T-helper 17 cell (primary cell): Measurements from ENCODE around the gene THAP11. TPM values are rescaled to one million over a fixed set of nuclear protein-coding genes. Genes with fewer than 3 reads are reported as not detected.
A peak's percentile ranks its signal among the peaks of the same experiment; 100 is the strongest.

Source experiments
- ATAC-seq: fragments of 150-1000 bp; cut with Tn5 transposase; 2 replicates; pipeline ENCODE4 v1.10.0; 2021; ENCODE audit warnings: mild to moderate bottlenecking, moderate library complexity
- DNase-seq, 3 donors: peaks; one replicate each; pipeline versions ENCODE4 v3.0.0 to v3.0.0-alpha.2; 2020 to 2021
- H3K9me3 ChIP-seq: one replicate; pipeline ENCODE4 v1.7.0; 2013; ENCODE audit warnings: low read length, mild to moderate bottlenecking; ENCODE audit not compliant: control insufficient read depth, poor library complexity, severe bottlenecking
- H3K27ac Mint-ChIP-seq: one replicate; pipeline ENCODE4 v1.8.0; 2022; ENCODE audit warnings: mild to moderate bottlenecking, moderate library complexity, mixed read lengths
- H3K27me3 Mint-ChIP-seq: one replicate; pipeline ENCODE4 v1.8.0; 2022; ENCODE audit warnings: mixed read lengths
- H3K36me3 Mint-ChIP-seq: one replicate; pipeline ENCODE4 v1.8.0; 2022; ENCODE audit warnings: low read depth, mixed read lengths
- H3K4me1 Mint-ChIP-seq: one replicate; pipeline ENCODE4 v1.8.0; 2022; ENCODE audit warnings: mild to moderate bottlenecking, mixed read lengths
- H3K4me3 Mint-ChIP-seq: one replicate; pipeline ENCODE4 v1.8.0; 2022; ENCODE audit warnings: mild to moderate bottlenecking, moderate library complexity, mixed read lengths
- total RNA-seq, 4 donors: library from RNA in 2 of 4; stranded (reverse) in 2 of 4; gene quantifications; one replicate each; pipeline ENCODE4 v1.2.3 and lab custom pipeline; 2022 to 2026

Gene THAP11
- total RNA-seq (10 to 100 TPM; 31.2 to 33.1 TPM), total RNA-seq (lab: John Stamatoyannopoulos, UW) (45.9 to 93.5 reads per million in 2 donors)

- DNase-seq: peak; percentile 84 to 93 (median 87)
- Mint-ChIP-seq H3K4me1 (peaks cover 33% of the 10 kb centered on the region), H3K27ac (peak within 1 kb of the TSS; percentile 95), H3K4me3 (peak within 1 kb of the TSS; percentile 92), H3K27me3 (no peaks in the 10 kb centered on the region), H3K36me3 (no peaks in the 10 kb centered on the region)
- ATAC-seq: peak; percentile 62
- H3K9me3 ChIP-seq: no peaks in the 10 kb centered on the region
These were observed at the start of gene THAP11 for GRCh38 chr16:67841816-67842508. Gene THAP11 (plus strand): TSS chr16:67842320. CDS start chr16:67842555, 235 bp downstream.

GRCh38 chr16:67796099-67796718 is 45.9 kb upstream of the THAP11 start:
- ATAC-seq (no peak), DNase-seq (no peak)
- no peaks in the 10 kb centered on the region for H3K27me3 Mint-ChIP-seq
- H3K27ac Mint-ChIP-seq: no peak overlapping the region
- H3K36me3 Mint-ChIP-seq: no peaks in the 10 kb centered on the region
- H3K4me1 Mint-ChIP-seq: peaks cover 35% of the 10 kb centered on the region
- no peaks in the 10 kb centered on the region for H3K9me3 ChIP-seq
- no peak overlapping the region for H3K4me3 Mint-ChIP-seq

GRCh38 chr16:67800338-67800926 is 41.7 kb upstream of the THAP11 start:
- no peak for ATAC-seq
- Mint-ChIP-seq H3K27ac (peak overlapping the region; percentile 37), H3K27me3 (no peaks in the 10 kb centered on the region), H3K36me3 (no peaks in the 10 kb centered on the region), H3K4me1 (peaks cover 61% of the 10 kb centered on the region), H3K4me3 (no peak overlapping the region)
- DNase-seq: no peak
- no peaks in the 10 kb centered on the region for H3K9me3 ChIP-seq

- ATAC-seq (no peak), DNase-seq (no peak)
- no peaks in the 10 kb centered on the region for H3K36me3 Mint-ChIP-seq
- peak overlapping the region; percentile 37 for H3K27ac Mint-ChIP-seq
- no peaks in the 10 kb centered on the region for H3K27me3 Mint-ChIP-seq
- peaks cover 62% of the 10 kb centered on the region for H3K4me1 Mint-ChIP-seq
- peak overlapping the region; percentile 74 for H3K4me3 Mint-ChIP-seq
- H3K9me3 ChIP-seq: no peaks in the 10 kb centered on the region
These were observed 40.9 kb upstream of the THAP11 start for GRCh38 chr16:67801241-67801640.

GRCh38 chr16:67801883-67802282 is 40.2 kb upstream of the THAP11 start:
- H3K9me3 ChIP-seq: no peaks in the 10 kb centered on the region
- peak overlapping the region; percentile 74 for H3K4me3 Mint-ChIP-seq
- no peak for DNase-seq
- H3K4me1 Mint-ChIP-seq: peaks cover 57% of the 10 kb centered on the region
- no peaks in the 10 kb centered on the region for H3K27me3 Mint-ChIP-seq
- peak overlapping the region; percentile 72 for H3K27ac Mint-ChIP-seq
- no peaks in the 10 kb centered on the region for H3K36me3 Mint-ChIP-seq
- no peak for ATAC-seq

- no peaks in the 10 kb centered on the region for H3K36me3 Mint-ChIP-seq
- no peak overlapping the region for H3K4me3 Mint-ChIP-seq
- H3K27ac Mint-ChIP-seq: no peak overlapping the region
- no peaks in the 10 kb centered on the region for H3K27me3 Mint-ChIP-seq
- DNase-seq (no peak), ATAC-seq (no peak)
- H3K9me3 ChIP-seq: no peaks in the 10 kb centered on the region
- peaks cover 47% of the 10 kb centered on the region for H3K4me1 Mint-ChIP-seq
These were observed 38.2 kb upstream of the THAP11 start for GRCh38 chr16:67803894-67804293.

GRCh38 chr16:67804853-67805542 is 37.1 kb upstream of the THAP11 start:
- H3K9me3 ChIP-seq: no peaks in the 10 kb centered on the region
- no peak for ATAC-seq
- peak overlapping the region; percentile 87 for H3K27ac Mint-ChIP-seq
- H3K36me3 Mint-ChIP-seq: no peaks in the 10 kb centered on the region
- peak overlapping the region; percentile 88 for H3K4me3 Mint-ChIP-seq
- H3K4me1 Mint-ChIP-seq: peaks cover 43% of the 10 kb centered on the region
- H3K27me3 Mint-ChIP-seq: no peaks in the 10 kb centered on the region
- no peak for DNase-seq

- H3K36me3 Mint-ChIP-seq: no peaks in the 10 kb centered on the region
- no peaks in the 10 kb centered on the region for H3K27me3 Mint-ChIP-seq
- ATAC-seq (no peak), DNase-seq (no peak)
- H3K4me3 Mint-ChIP-seq: peak overlapping the region; percentile 88
- no peaks in the 10 kb centered on the region for H3K9me3 ChIP-seq
- peak overlapping the region; percentile 87 for H3K27ac Mint-ChIP-seq
- peaks cover 36% of the 10 kb centered on the region for H3K4me1 Mint-ChIP-seq
These were observed 36.2 kb upstream of the THAP11 start for GRCh38 chr16:67805718-67806427.

GRCh38 chr16:67806428-67807147 is 35.5 kb upstream of the THAP11 start, which contains the start of the genes RANBP10 and TSNAXIP1:
Gene RANBP10 (minus strand): TSS chr16:67806560. CDS start chr16:67806536, 24 bp downstream.
Gene TSNAXIP1 (plus strand): TSS chr16:67806889. CDS start chr16:67807150, 261 bp downstream.
- Mint-ChIP-seq H3K4me3 (peak within 1 kb of the TSS; percentile 88), H3K4me1 (peaks cover 30% of the 10 kb centered on the region), H3K36me3 (no peaks in the 10 kb centered on the region), H3K27ac (peak within 1 kb of the TSS; percentile 87), H3K27me3 (no peaks in the 10 kb centered on the region)
- DNase-seq (peak; percentile 90 to 96 (median 92)), ATAC-seq (peak; percentile 93)
- H3K9me3 ChIP-seq: no peaks in the 10 kb centered on the region

- no peak for ATAC-seq
- no peaks in the 10 kb centered on the region for H3K9me3 ChIP-seq
- peak overlapping the region; percentile 88 for H3K4me3 Mint-ChIP-seq
- no peak for DNase-seq
- H3K4me1 Mint-ChIP-seq: peaks cover 24% of the 10 kb centered on the region
- H3K27me3 Mint-ChIP-seq: no peaks in the 10 kb centered on the region
- H3K36me3 Mint-ChIP-seq: no peaks in the 10 kb centered on the region
- H3K27ac Mint-ChIP-seq: peak overlapping the region; percentile 87
These were observed 34.9 kb upstream of the THAP11 start for GRCh38 chr16:67807148-67807682.

GRCh38 chr16:67811899-67812298 is 30.2 kb upstream of the THAP11 start:
- Mint-ChIP-seq H3K4me3 (no peak overlapping the region), H3K36me3 (no peaks in the 10 kb centered on the region), H3K4me1 (peaks cover 7% of the 10 kb centered on the region), H3K27me3 (no peaks in the 10 kb centered on the region), H3K27ac (no peak overlapping the region)
- DNase-seq (no peak), ATAC-seq (no peak)
- H3K9me3 ChIP-seq: no peaks in the 10 kb centered on the region

GRCh38 chr16:67814567-67814966 is 27.6 kb upstream of the THAP11 start:
- no peak for DNase-seq
- H3K9me3 ChIP-seq: no peaks in the 10 kb centered on the region
- peaks cover 5% of the 10 kb centered on the region for H3K4me1 Mint-ChIP-seq
- H3K36me3 Mint-ChIP-seq: no peaks in the 10 kb centered on the region
- H3K27ac Mint-ChIP-seq: no peak overlapping the region
- no peak for ATAC-seq
- no peaks in the 10 kb centered on the region for H3K27me3 Mint-ChIP-seq
- H3K4me3 Mint-ChIP-seq: no peak overlapping the region
